Measurements from ENCODE around the gene IRX4. TPM values are rescaled to one million over a fixed set of nuclear protein-coding genes. Genes with fewer than 3 reads are reported as not detected.

The IRX4 gene
- total RNA-seq = 0.11 TPM in 1 of 2 replicates, not detected in the other

DNA sequence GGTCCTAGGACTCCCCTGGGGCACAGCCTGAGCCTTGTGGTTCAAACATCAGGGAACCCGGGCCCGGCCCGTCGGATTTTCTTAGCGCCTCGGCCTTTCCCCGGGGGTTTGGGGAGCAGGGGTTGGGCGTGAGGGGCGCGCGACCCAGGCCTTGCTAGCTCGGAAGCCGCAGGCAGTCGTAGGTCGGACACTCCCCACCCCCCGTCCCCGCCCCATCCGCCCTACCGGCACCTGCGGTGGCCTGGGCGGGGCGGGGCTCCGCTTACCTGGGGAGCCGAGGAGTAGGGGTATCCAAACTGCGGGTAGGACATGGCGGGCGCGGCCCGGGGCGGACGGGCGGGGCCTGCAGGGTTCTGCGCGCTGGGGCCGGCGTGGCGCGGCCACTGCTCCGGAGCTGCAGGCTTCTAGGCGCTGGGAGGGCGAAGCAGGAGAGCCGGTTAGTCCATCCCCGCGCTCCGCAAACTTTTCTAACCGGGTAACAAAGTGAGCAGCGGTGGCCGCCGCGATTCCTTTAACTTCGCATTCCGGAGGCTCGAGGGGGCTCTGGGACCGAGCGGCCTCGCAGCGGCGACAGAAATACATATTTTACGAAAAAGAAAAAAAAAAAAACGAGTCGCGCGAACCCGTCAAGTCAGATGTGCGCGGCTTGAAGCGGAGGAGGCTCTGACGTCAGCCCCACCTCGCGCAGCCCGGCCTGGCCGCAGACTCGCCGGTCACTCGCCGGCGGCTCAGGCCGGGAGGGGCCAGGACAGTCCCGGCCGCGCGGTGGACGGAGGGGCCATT, at the start of gene IRX4:
Gene IRX4, minus strand, starts transcription at position 589 of the 783 bp plus-strand sequence. Its CDS starts 278 bp downstream, at position 311.

Other genes with a start within 250 kb of the IRX4 start
- 22.7 and 29.4 TPM in 2 replicates for gene MRPL36, start 83.1 kb downstream of the IRX4 start, total RNA-seq
- gene NDUFS6, start 81.5 kb downstream of the IRX4 start, total RNA-seq = 9.4 and 19.4 TPM in 2 replicates